Brain microvascular endothelial cell (primary cell): ENCODE results near the gene CCKAR.

Experiments
- DNase-seq: peaks from one replicate; pipeline ENCODE4 v3.0.0-alpha.2; 2020
- H3K27ac ChIP-seq: fragments of 250-450 bp; sonication (Bioruptor Pico); 2 replicates; pipeline ENCODE4 v1.5.1; 2020; ENCODE audit warnings: mild to moderate bottlenecking, moderate library complexity
- H3K27me3 ChIP-seq: fragments of 250-450 bp; sonication (Bioruptor Pico); replicated peaks from 2 replicates; pipeline ENCODE4 v1.5.1; 2020; ENCODE audit warnings: mild to moderate bottlenecking
- H3K36me3 ChIP-seq: fragments of 250-450 bp; sonication (Bioruptor Pico); replicated peaks from 2 replicates; pipeline ENCODE4 v1.5.1; 2020; ENCODE audit warnings: mild to moderate bottlenecking
- H3K4me3 ChIP-seq: 2 replicates; pipeline ENCODE4 v1.5.1; 2011; ENCODE audit warnings: low read depth, mild to moderate bottlenecking, control low read depth, low read length, moderate library complexity
- in situ Hi-C: cut with HindIII; loops from 2 replicates; pipeline ENCODE4 v1.10.0; 2017; ENCODE audit warnings: low sequenced_read_pairs, low pct_ligation_motif_present
- TF ChIP-seq, protein P1 (sequence below): IDR thresholded peaks from 2 replicates; pipeline ENCODE4 v1.5.1; 2011; ENCODE audit warnings: low read depth, mild to moderate bottlenecking, moderate library complexity, low read length, control low read depth, inconsistent platforms; ENCODE audit errors: missing control alignments

The CCKAR gene

GRCh38 chr4:26475716-26476115 is 14.6 kb downstream of the CCKAR start:
- in situ Hi-C loops, result no loop called here
- Histone ChIP-seq H3K4me3 (no peak overlapping the region), H3K27ac (no peak overlapping the region), H3K36me3 (no peaks in the 10 kb centered on the region), H3K27me3 (no peaks in the 10 kb centered on the region)
- DNase-seq, result no peak
- TF ChIP-seq, protein P1, sequence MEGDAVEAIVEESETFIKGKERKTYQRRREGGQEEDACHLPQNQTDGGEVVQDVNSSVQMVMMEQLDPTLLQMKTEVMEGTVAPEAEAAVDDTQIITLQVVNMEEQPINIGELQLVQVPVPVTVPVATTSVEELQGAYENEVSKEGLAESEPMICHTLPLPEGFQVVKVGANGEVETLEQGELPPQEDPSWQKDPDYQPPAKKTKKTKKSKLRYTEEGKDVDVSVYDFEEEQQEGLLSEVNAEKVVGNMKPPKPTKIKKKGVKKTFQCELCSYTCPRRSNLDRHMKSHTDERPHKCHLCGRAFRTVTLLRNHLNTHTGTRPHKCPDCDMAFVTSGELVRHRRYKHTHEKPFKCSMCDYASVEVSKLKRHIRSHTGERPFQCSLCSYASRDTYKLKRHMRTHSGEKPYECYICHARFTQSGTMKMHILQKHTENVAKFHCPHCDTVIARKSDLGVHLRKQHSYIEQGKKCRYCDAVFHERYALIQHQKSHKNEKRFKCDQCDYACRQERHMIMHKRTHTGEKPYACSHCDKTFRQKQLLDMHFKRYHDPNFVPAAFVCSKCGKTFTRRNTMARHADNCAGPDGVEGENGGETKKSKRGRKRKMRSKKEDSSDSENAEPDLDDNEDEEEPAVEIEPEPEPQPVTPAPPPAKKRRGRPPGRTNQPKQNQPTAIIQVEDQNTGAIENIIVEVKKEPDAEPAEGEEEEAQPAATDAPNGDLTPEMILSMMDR, result no peak

DNA sequence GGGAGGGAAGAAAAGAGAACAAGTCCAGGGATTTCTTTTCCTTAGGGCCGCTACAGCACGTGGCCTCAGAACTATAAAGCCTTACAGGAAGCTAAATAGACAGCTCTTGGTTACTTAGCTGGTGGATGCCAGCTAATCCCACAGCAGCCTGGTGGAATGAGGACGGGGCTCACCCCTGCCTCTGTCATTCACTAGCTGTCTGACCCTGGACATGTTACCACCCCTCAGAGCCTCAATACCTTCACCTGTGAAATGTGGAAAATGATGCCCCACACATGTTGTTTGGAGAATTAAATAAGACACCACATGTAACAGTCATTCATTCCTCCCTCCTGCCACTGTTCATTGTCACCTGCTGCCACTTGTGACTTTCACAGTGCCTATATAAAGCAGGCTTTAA is 15.7 kb downstream of the CCKAR start:
- H3K36me3 ChIP-seq, result no peaks in the 10 kb centered on the region
- no peak overlapping the region for H3K4me3 ChIP-seq
- H3K27ac ChIP-seq, result no peak overlapping the region
- H3K27me3 ChIP-seq, result no peaks in the 10 kb centered on the region
- in situ Hi-C loops, result loop anchor here (25.0 kb wide), 1 partner anchor 238 kb away; no protein-coding TSS in a partner anchor
- TF ChIP-seq, protein P1, result no peak
- DNase-seq, result no peak

DNA sequence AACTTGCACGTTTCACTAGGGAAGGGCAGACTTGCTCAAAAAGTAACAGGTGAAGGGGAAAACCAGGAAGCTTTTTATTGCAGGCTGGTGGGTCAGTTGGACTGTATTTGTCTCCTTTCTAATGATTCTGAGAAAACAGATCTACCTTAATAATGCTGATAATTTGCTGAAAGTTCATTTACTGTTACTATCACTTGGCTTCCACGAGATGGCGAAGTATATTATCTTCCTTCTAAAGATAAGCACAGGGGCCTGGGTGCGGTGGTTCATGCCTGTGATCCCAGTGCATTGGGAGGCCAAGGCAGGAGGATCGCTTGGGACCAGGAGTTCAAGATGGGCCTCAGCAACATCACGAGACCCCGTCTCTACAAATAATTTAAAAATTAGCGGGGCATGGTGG is 16.4 kb downstream of the CCKAR start:
- DNase-seq, result no peak
- H3K36me3 ChIP-seq, result no peaks in the 10 kb centered on the region
- no peaks in the 10 kb centered on the region for H3K27me3 ChIP-seq
- in situ Hi-C loops, result loop anchor here (25.0 kb wide), 1 partner anchor 238 kb away; no protein-coding TSS in a partner anchor
- H3K27ac ChIP-seq, result no peak overlapping the region
- no peak overlapping the region for H3K4me3 ChIP-seq
- TF ChIP-seq, protein P1, result no peak

DNA sequence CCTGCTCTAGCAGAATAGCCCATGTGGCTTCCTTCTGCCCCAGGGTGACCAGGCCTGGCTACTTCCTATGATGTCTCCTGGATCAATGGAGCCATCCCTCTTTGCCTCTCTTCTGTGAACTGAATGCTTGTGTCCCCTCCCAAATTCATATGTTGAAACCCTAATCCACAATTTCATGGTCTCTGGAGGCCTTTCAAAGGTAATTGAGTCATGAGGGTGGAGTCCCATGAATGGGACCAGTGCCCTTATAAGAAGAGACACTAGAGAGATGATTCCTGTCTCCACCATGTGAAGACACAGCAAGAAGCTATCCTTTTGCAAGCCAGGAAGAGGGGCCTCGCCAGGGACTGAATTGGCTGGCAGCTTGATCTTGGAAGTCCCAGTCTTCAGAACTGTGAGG is 18.4 kb downstream of the CCKAR start:
- H3K4me3 ChIP-seq, result no peak overlapping the region
- in situ Hi-C loops, result loop anchor here (25.0 kb wide), 1 partner anchor 240 kb away; no protein-coding TSS in a partner anchor
- no peak for DNase-seq

DNA sequence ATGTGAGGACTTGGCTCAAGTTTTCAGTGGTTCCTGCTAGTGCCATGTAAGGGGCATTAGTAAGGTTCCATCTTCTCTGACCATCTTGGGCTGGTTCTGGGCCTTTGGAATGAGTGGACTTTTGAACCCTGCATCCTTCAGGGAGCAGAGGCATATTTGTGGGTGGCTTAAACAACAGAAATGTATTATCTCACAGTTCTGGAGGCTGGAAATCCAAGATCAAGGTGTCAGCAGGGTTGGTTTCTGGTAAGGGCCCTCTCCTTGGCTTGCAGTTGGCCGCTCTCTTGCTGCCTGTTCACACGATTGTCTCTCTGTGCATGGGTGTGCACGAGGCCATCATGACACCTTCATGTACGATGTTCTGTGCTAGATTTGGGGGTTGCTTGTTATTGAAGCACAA is 21.3 kb downstream of the CCKAR start:
- no peaks in the 10 kb centered on the region for H3K36me3 ChIP-seq
- DNase-seq, result no peak

More for the DNA sequence above, 18.4 kb downstream of the CCKAR start:
- H3K27me3 ChIP-seq, result no peaks in the 10 kb centered on the region
- no peak overlapping the region for H3K27ac ChIP-seq
- H3K36me3 ChIP-seq, result no peaks in the 10 kb centered on the region
- TF ChIP-seq, protein P1, result no peak

More for the DNA sequence above, 21.3 kb downstream of the CCKAR start:
- H3K27ac ChIP-seq, result no peak overlapping the region
- in situ Hi-C loops, result loop anchor here (25.0 kb wide), 1 partner anchor 243 kb away; no protein-coding TSS in a partner anchor
- no peak overlapping the region for H3K4me3 ChIP-seq
- TF ChIP-seq, protein P1, result no peak
- H3K27me3 ChIP-seq, result no peaks in the 10 kb centered on the region
